Measurements from ENCODE around the gene SRSF12. TPM values are rescaled to one million over a fixed set of nuclear protein-coding genes. Genes with fewer than 3 reads are reported as not detected.
A peak's percentile ranks its signal among the peaks of the same experiment; 100 is the strongest.

SRSF12 gene
- total RNA-seq, 6 experiments from 2014 or later: 0.22 to 0.78 (median 0.40) TPM; not detected in 2

GRCh38 chr6:89073840-89074239 is 44.0 kb downstream of the SRSF12 start:
- intact Hi-C loops (cut with DNase I): no loop called here
- no peak overlapping the region for H3K27ac ChIP-seq
- no peak for DNase-seq
- H3K27me3 ChIP-seq: no peaks in the 10 kb centered on the region
- no peak for ATAC-seq
- no peaks in the 10 kb centered on the region for H3K9me3 ChIP-seq
- no peak overlapping the region for H3K4me3 ChIP-seq
- TF ChIP-seq CTCF (IDR thresholded peaks at IDR 0.05) (no peak), POLR2A (IDR thresholded peaks at IDR 0.05) (no peak)
- no peaks in the 10 kb centered on the region for H3K36me3 ChIP-seq
- WGBS (ENCODE audit: insufficient coverage, low coverage, low lambda C conversion rate, missing lambda C conversion rate): 56% methylated on average over 1 of the region's 2 CpGs
- H3K4me1 ChIP-seq: peaks cover 0 to 13% (median 3%) of the 10 kb centered on the region in 4 donors

- H3K9me3 ChIP-seq: no peaks in the 10 kb centered on the region
Measured at GRCh38 chr6:89073014-89073620, 44.8 kb downstream of the SRSF12 start.

GRCh38 chr6:89071036-89071435 is 46.8 kb downstream of the SRSF12 start:
- intact Hi-C loops (cut with DNase I): no loop called here
- H3K4me1 ChIP-seq: peaks cover 0 to 34% (median 3%) of the 10 kb centered on the region in 4 donors
- ATAC-seq: peak; percentile 83 to 95 (median 90)
- H3K27me3 ChIP-seq: no peaks in the 10 kb centered on the region
- no peaks in the 10 kb centered on the region for H3K9me3 ChIP-seq
- H3K4me3 ChIP-seq: no peak overlapping the region
- TF ChIP-seq CTCF (IDR thresholded peaks at IDR 0.05) (no peak), POLR2A (IDR thresholded peaks at IDR 0.05) (no peak)
- no peaks in the 10 kb centered on the region for H3K36me3 ChIP-seq
- peak overlapping the region in 2 of 3 donors; percentile 38 to 61 for H3K27ac ChIP-seq
- DNase-seq: peak in 1 of 3 donors; percentile 77

More at GRCh38 chr6:89073014-89073620, 44.8 kb downstream of the SRSF12 start:
- Histone ChIP-seq H3K27me3 (no peaks in the 10 kb centered on the region), H3K27ac (no peak overlapping the region), H3K36me3 (no peaks in the 10 kb centered on the region), H3K4me1 (peaks cover 0 to 18% (median 3%) of the 10 kb centered on the region in 4 donors), H3K4me3 (no peak overlapping the region)
- DNase-seq (no peak), ATAC-seq (peak; percentile 30 to 52 (median 51))
- TF ChIP-seq CTCF (IDR thresholded peaks at IDR 0.05) (no peak), POLR2A (IDR thresholded peaks at IDR 0.05) (no peak)
- intact Hi-C loops (cut with DNase I): no loop called here
- 33% methylated on average over 4 of the region's 4 CpGs for WGBS (ENCODE audit: insufficient coverage, low coverage, low lambda C conversion rate, missing lambda C conversion rate)

- no peak for ATAC-seq
- no peaks in the 10 kb centered on the region for H3K27me3 ChIP-seq
- no peak for DNase-seq
- H3K36me3 ChIP-seq: no peaks in the 10 kb centered on the region
- H3K9me3 ChIP-seq: no peaks in the 10 kb centered on the region
- no peak overlapping the region for H3K4me3 ChIP-seq
- no peak for TF ChIP-seq POLR2A (IDR thresholded peaks at IDR 0.05)
- H3K4me1 ChIP-seq: peaks cover 0 to 34% (median 3%) of the 10 kb centered on the region in 4 donors
- intact Hi-C loops (cut with DNase I): no loop called here
- no peak overlapping the region for H3K27ac ChIP-seq
- WGBS (ENCODE audit: insufficient coverage, low coverage, low lambda C conversion rate, missing lambda C conversion rate): 87% methylated on average over 10 of the region's 10 CpGs
Measured at GRCh38 chr6:89069536-89070163, 48.2 kb downstream of the SRSF12 start.

- Histone ChIP-seq H3K27ac (no peak overlapping the region), H3K27me3 (no peaks in the 10 kb centered on the region), H3K4me1 (peaks cover 0 to 34% (median 3%) of the 10 kb centered on the region in 4 donors), H3K9me3 (no peaks in the 10 kb centered on the region), H3K4me3 (no peak overlapping the region), H3K36me3 (no peaks in the 10 kb centered on the region)
- 22% methylated on average over 1 of the region's 1 CpG for WGBS (ENCODE audit: insufficient coverage, low coverage, low lambda C conversion rate, missing lambda C conversion rate)
- no peak for ATAC-seq
- intact Hi-C loops (cut with DNase I): no loop called here
- DNase-seq: no peak
- no peak for TF ChIP-seq POLR2A (IDR thresholded peaks at IDR 0.05)
- TF ChIP-seq CTCF (IDR thresholded peaks at IDR 0.05): no peak
Measured at GRCh38 chr6:89068695-89069094, 49.2 kb downstream of the SRSF12 start.

Data from right lobe of liver (tissue), 6 donors.